MCF 10A (cell line): ENCODE measurements around the gene HAO2. TPM values are rescaled to one million over a fixed set of nuclear protein-coding genes. Genes with fewer than 3 reads are reported as not detected.

Experiments used
- BruUV-seq: library from RNA; stranded (reverse); fragments of 400-500 nt; replicated peaks from 2 replicates; lab custom pipeline; 2021; lab: Mats Ljungman, UMichigan
- CTCF ChIA-PET: fragments of 300-600 bp; sonication (Branson Sonifier 250); formaldehyde crosslinking; extraction: SDS; loops from one replicate; lab custom pipeline; 2021; ENCODE audit warnings: antibody characterized with exemption, inconsistent platforms; lab: Yijun Ruan, JAX
- POLR2A ChIA-PET: fragments of 300-600, 350-650 bp; sonication (Branson Sonifier 250); formaldehyde crosslinking; extraction: SDS; loops from one replicate; lab custom pipeline; 2020; ENCODE audit warnings: antibody characterized with exemption, inconsistent platforms; lab: Yijun Ruan, JAX
- DNase-seq: peaks from one replicate; pipeline ENCODE4 v3.0.0-alpha.2; 2018; ENCODE audit not compliant: unreplicated experiment
- H3K27ac Mint-ChIP-seq: one replicate; pipeline ENCODE4 v1.8.0; 2022; ENCODE audit warnings: mild to moderate bottlenecking, low read depth, mixed read lengths; ENCODE audit not compliant: unreplicated experiment
- H3K27me3 Mint-ChIP-seq: one replicate; pipeline ENCODE4 v1.8.0; 2022; ENCODE audit warnings: mixed read lengths; ENCODE audit not compliant: insufficient read depth, unreplicated experiment
- H3K36me3 Mint-ChIP-seq: one replicate; pipeline ENCODE4 v1.8.0; 2022; ENCODE audit warnings: mild to moderate bottlenecking, moderate library complexity, mixed read lengths; ENCODE audit not compliant: insufficient read depth, unreplicated experiment
- H3K4me1 Mint-ChIP-seq: one replicate; pipeline ENCODE4 v1.8.0; 2022; ENCODE audit warnings: mixed read lengths; ENCODE audit not compliant: insufficient read depth, unreplicated experiment
- H3K4me3 Mint-ChIP-seq: one replicate; pipeline ENCODE4 v1.8.0; 2022; ENCODE audit warnings: mild to moderate bottlenecking, moderate library complexity, mixed read lengths; ENCODE audit not compliant: unreplicated experiment
- H3K9me3 Mint-ChIP-seq: one replicate; pipeline ENCODE4 v1.8.0; 2022; ENCODE audit warnings: mixed read lengths; ENCODE audit not compliant: unreplicated experiment
- CTCF ChIP-seq: fragments of 200-600 bp; IDR thresholded peaks from one replicate; pipeline ENCODE4 v1.8.0; 2022; ENCODE audit warnings: antibody characterized with exemption, mild to moderate bottlenecking; ENCODE audit not compliant: unreplicated experiment
- intact Hi-C: fragments of 100-400 bp; cut with micrococcal nuclease; formaldehyde crosslinking; loops from 2 replicates; pipeline ENCODE4 v1.14.1; 2022
- total RNA-seq: library from RNA; stranded (reverse); gene quantifications from 2 replicates; pipeline ENCODE4 v1.2.3, GENCODE V29; 2022

Gene HAO2
- total RNA-seq, 1 experiment from 2014 or later = not detected

DNA sequence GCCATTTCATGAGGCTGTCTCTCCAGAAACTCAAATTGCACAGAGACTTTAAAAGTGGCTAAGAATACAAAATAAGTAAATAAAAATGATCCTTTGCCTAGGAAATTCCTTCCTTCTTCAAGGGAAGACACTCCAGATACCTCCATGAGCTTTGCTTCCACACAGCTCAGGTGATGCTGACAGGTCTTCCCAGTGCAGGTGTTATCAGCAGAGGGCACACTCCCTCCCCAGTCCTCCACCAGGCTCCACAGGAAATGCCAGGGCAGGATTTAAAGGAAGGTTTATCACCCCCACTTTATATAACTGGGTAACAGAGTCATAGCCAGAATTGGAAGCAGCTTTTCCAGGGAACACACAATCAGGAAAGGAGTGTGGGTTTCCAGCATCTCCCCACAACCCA lies 52.1 kb downstream of the HAO2 start:
- TF ChIP-seq CTCF = no peak
- H3K27me3 Mint-ChIP-seq = peaks cover 31% of the 10 kb centered on the region
- POLR2A ChIA-PET = no interaction called here
- no peak for DNase-seq
- CTCF ChIA-PET = interaction anchor here (0.5 kb wide), 1 partner anchor 9 kb away, joined by 3 read pairs; no protein-coding TSS in a partner anchor
- BruUV-seq = no TSS peak
- H3K4me3 Mint-ChIP-seq = no peak overlapping the region
- H3K4me1 Mint-ChIP-seq = no peaks in the 10 kb centered on the region
- H3K9me3 Mint-ChIP-seq = no peaks in the 10 kb centered on the region
- H3K27ac Mint-ChIP-seq = no peak overlapping the region
- H3K36me3 Mint-ChIP-seq = no peaks in the 10 kb centered on the region
- intact Hi-C loops = no loop called here

DNA sequence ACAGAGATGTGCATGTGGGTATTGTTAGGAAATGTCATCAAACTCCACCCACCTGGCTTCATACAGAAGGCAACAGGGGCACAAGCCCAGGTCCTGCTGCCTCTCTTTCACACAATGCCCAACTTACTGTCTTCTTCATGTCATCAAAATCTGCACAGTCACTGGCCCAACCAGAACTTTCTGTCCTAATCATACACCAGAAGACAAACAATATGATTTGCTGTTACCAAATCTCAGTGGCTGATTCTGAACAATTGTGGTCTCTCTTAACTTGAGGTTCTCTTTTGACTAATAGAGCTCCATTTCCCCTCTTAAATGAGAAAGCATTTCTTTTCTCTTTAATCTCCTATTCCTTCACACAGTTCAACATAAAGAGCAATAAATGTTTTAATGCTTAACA lies 54.0 kb downstream of the HAO2 start:
- no peaks in the 10 kb centered on the region for H3K9me3 Mint-ChIP-seq
- no peak overlapping the region for H3K27ac Mint-ChIP-seq
- peaks cover 16% of the 10 kb centered on the region for H3K27me3 Mint-ChIP-seq
- POLR2A ChIA-PET = no interaction called here
- no peaks in the 10 kb centered on the region for H3K4me1 Mint-ChIP-seq
- DNase-seq = no peak
- BruUV-seq = no TSS peak
- intact Hi-C loops = no loop called here
- H3K36me3 Mint-ChIP-seq = no peaks in the 10 kb centered on the region
- H3K4me3 Mint-ChIP-seq = no peak overlapping the region
- CTCF ChIA-PET = interaction anchor here (0.6 kb wide), 1 partner anchor 425 kb away, joined by 6 read pairs; no protein-coding TSS in a partner anchor
- no peak for TF ChIP-seq CTCF

- no peaks in the 10 kb centered on the region for H3K9me3 Mint-ChIP-seq
- POLR2A ChIA-PET = no interaction called here
- H3K4me1 Mint-ChIP-seq = no peaks in the 10 kb centered on the region
- H3K27me3 Mint-ChIP-seq = peaks cover 35% of the 10 kb centered on the region
- no TSS peak for BruUV-seq
- intact Hi-C loops = no loop called here
- no peaks in the 10 kb centered on the region for H3K36me3 Mint-ChIP-seq
- no peak overlapping the region for H3K4me3 Mint-ChIP-seq
- no peak for TF ChIP-seq CTCF
- CTCF ChIA-PET = interaction anchor here (0.6 to 0.7 kb wide), 2 partner anchors 8 to 116 kb away, joined by 3 read pairs; no protein-coding TSS in a partner anchor
- no peak for DNase-seq
- H3K27ac Mint-ChIP-seq = no peak overlapping the region
These were observed 60.4 kb downstream of the HAO2 start for GRCh38 chr1:119428991-119429390.

- H3K27ac Mint-ChIP-seq = no peak overlapping the region
- TF ChIP-seq CTCF = no peak
- H3K36me3 Mint-ChIP-seq = no peaks in the 10 kb centered on the region
- peaks cover 35% of the 10 kb centered on the region for H3K27me3 Mint-ChIP-seq
- H3K4me1 Mint-ChIP-seq = no peaks in the 10 kb centered on the region
- POLR2A ChIA-PET = no interaction called here
- H3K9me3 Mint-ChIP-seq = no peaks in the 10 kb centered on the region
- no peak for DNase-seq
- BruUV-seq = no TSS peak
- CTCF ChIA-PET = interaction anchor here (0.6 to 0.7 kb wide), 2 partner anchors 9 to 115 kb away, joined by 3 read pairs; no protein-coding TSS in a partner anchor
- intact Hi-C loops = no loop called here
- no peak overlapping the region for H3K4me3 Mint-ChIP-seq
These were observed 61.1 kb downstream of the HAO2 start for GRCh38 chr1:119429687-119430086.
